ENCODE results near the gene TMEM115.

DNA sequence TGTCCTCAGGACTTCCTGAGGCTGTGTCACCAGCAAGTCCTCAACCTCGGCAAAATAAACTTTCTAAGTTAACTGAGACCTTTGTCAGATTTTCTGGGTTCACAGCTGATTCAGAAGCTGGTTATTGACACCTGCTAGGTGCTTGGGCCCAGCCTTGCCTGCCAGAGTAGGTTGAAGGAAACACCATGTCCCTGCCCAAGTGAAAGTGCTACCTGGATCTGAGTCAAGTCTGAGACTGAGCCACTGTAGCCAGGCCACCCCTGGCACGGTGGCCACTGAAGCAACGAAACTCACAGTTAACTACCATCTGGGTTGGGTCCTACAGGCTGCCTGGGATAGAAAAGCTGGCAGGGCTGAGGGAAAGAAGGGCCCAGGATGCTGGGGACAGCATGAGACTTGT is 45.0 kb downstream of the TMEM115 start:
- TF ChIP-seq, protein P1, sequence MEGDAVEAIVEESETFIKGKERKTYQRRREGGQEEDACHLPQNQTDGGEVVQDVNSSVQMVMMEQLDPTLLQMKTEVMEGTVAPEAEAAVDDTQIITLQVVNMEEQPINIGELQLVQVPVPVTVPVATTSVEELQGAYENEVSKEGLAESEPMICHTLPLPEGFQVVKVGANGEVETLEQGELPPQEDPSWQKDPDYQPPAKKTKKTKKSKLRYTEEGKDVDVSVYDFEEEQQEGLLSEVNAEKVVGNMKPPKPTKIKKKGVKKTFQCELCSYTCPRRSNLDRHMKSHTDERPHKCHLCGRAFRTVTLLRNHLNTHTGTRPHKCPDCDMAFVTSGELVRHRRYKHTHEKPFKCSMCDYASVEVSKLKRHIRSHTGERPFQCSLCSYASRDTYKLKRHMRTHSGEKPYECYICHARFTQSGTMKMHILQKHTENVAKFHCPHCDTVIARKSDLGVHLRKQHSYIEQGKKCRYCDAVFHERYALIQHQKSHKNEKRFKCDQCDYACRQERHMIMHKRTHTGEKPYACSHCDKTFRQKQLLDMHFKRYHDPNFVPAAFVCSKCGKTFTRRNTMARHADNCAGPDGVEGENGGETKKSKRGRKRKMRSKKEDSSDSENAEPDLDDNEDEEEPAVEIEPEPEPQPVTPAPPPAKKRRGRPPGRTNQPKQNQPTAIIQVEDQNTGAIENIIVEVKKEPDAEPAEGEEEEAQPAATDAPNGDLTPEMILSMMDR (IDR thresholded peaks at IDR 0.05): no peak
- TF ChIP-seq EP300 (IDR thresholded peaks at IDR 0.05): no peak
- TF ChIP-seq POLR2AphosphoS5 (IDR thresholded peaks at IDR 0.05): no peak
